Measurements from ENCODE around the gene PKHD1.

PKHD1 gene

GRCh38 chr6:52103623-52104022 lies 16.2 kb upstream of the PKHD1 start:
- no peak for DNase-seq (ENCODE audit: low read depth in 2 of 2)

- no peak for DNase-seq (ENCODE audit: low read depth in 2 of 2)
Measured at GRCh38 chr6:52102405-52102804, 15.0 kb upstream of the PKHD1 start.

- no peak for DNase-seq (ENCODE audit: low read depth in 2 of 2)
Measured at GRCh38 chr6:52098721-52099120, 11.3 kb upstream of the PKHD1 start.

GRCh38 chr6:52089758-52090348 lies 2.4 kb upstream of the PKHD1 start:
- DNase-seq (ENCODE audit: low read depth in 2 of 2) = no peak

- no peak for DNase-seq (ENCODE audit: low read depth in 2 of 2)
Measured at GRCh38 chr6:52086741-52087140, 672 bp downstream of the PKHD1 start.

GRCh38 chr6:52081237-52081636 lies 6.2 kb downstream of the PKHD1 start:
- DNase-seq (ENCODE audit: low read depth in 2 of 2) = no peak

- no peak for DNase-seq (ENCODE audit: low read depth in 2 of 2)
Measured at GRCh38 chr6:52077961-52078625, 9.3 kb downstream of the PKHD1 start.

- DNase-seq (ENCODE audit: low read depth in 2 of 2) = no peak
Measured at GRCh38 chr6:52077180-52077884, 10.1 kb downstream of the PKHD1 start.

- no peak for DNase-seq (ENCODE audit: low read depth in 2 of 2)
Measured at GRCh38 chr6:52076791-52077179, 10.6 kb downstream of the PKHD1 start.

- no peak for DNase-seq (ENCODE audit: low read depth in 2 of 2)
Measured at GRCh38 chr6:52074716-52075115, 12.7 kb downstream of the PKHD1 start.

- DNase-seq (ENCODE audit: low read depth in 2 of 2) = no peak
Measured at GRCh38 chr6:52074155-52074554, 13.3 kb downstream of the PKHD1 start.

GRCh38 chr6:52065621-52066020 lies 21.8 kb downstream of the PKHD1 start:
- DNase-seq (ENCODE audit: low read depth in 2 of 2) = no peak

GRCh38 chr6:52063584-52064344 lies 23.6 kb downstream of the PKHD1 start:
- DNase-seq (ENCODE audit: low read depth in 2 of 2) = peak; percentile 10 to 37

- DNase-seq (ENCODE audit: low read depth in 2 of 2) = no peak
Measured at GRCh38 chr6:52061481-52061880, 25.9 kb downstream of the PKHD1 start.

- no peak for DNase-seq (ENCODE audit: low read depth in 2 of 2)
Measured at GRCh38 chr6:52059821-52060220, 27.6 kb downstream of the PKHD1 start.

GRCh38 chr6:52055451-52055850 lies 32.0 kb downstream of the PKHD1 start:
- DNase-seq (ENCODE audit: low read depth in 2 of 2) = no peak

GRCh38 chr6:52053038-52053695 lies 34.2 kb downstream of the PKHD1 start:
- DNase-seq (ENCODE audit: low read depth in 2 of 2) = no peak

GRCh38 chr6:52050051-52050405 lies 37.4 kb downstream of the PKHD1 start:
- DNase-seq (ENCODE audit: low read depth in 2 of 2) = no peak

GRCh38 chr6:52049252-52050050 lies 38.0 kb downstream of the PKHD1 start:
- no peak for DNase-seq (ENCODE audit: low read depth in 2 of 2)

GRCh38 chr6:52046456-52046855 lies 41.0 kb downstream of the PKHD1 start:
- DNase-seq (ENCODE audit: low read depth in 2 of 2) = no peak

GRCh38 chr6:52045481-52045880 lies 41.9 kb downstream of the PKHD1 start:
- no peak for DNase-seq (ENCODE audit: low read depth in 2 of 2)
